Mesendoderm (in vitro differentiated cells): ENCODE data around the gene NPY5R.
A peak's percentile ranks its signal among the peaks of the same experiment; 100 is the strongest.

Source experiments
- DNase-seq: peaks from one replicate; pipeline ENCODE4 v3.0.0; 2013
- H2AK5ac ChIP-seq: 2 replicates; pipeline ENCODE4 v1.6.1; 2013; ENCODE audit warnings: low read length, inconsistent platforms
- H2BK120ac ChIP-seq: 2 replicates; pipeline ENCODE4 v1.6.1; 2013; ENCODE audit warnings: low read depth, mild to moderate bottlenecking, low read length, moderate library complexity, mixed read lengths
- H2BK15ac ChIP-seq: replicated peaks from 2 replicates; pipeline ENCODE4 v1.6.1; 2013; ENCODE audit warnings: low read depth, mild to moderate bottlenecking, moderate library complexity
- H2BK5ac ChIP-seq: 2 replicates; pipeline ENCODE4 v1.6.1; 2013; ENCODE audit warnings: low read length, inconsistent platforms
- H3K18ac ChIP-seq: 2 replicates; pipeline ENCODE4 v1.6.1; 2013; ENCODE audit warnings: mild to moderate bottlenecking, low read length, mixed read lengths
- H3K23ac ChIP-seq: one replicate; pipeline ENCODE4 v1.6.1; 2013; ENCODE audit warnings: low read length
- H3K27ac ChIP-seq: 2 replicates; pipeline ENCODE4 v1.5.1; 2013; ENCODE audit warnings: low read depth, mild to moderate bottlenecking, inconsistent platforms, low read length, moderate library complexity
- H3K27me3 ChIP-seq: 2 replicates; pipeline ENCODE4 v1.6.1; 2013; ENCODE audit warnings: low read length, control low read depth, mild to moderate bottlenecking, inconsistent platforms; ENCODE audit not compliant: insufficient read depth, poor library complexity
- H3K36me3 ChIP-seq: 2 replicates; pipeline ENCODE4 v1.6.1; 2013; ENCODE audit warnings: low read length, inconsistent platforms; ENCODE audit not compliant: control insufficient read depth, insufficient read depth
- H3K4ac ChIP-seq: one replicate; pipeline ENCODE4 v1.6.1; 2013; ENCODE audit warnings: low read depth, mild to moderate bottlenecking, low read length, moderate library complexity
- H3K4me1 ChIP-seq: 2 replicates; pipeline ENCODE4 v1.6.1; 2013; ENCODE audit warnings: low read depth, low read length, inconsistent platforms; ENCODE audit not compliant: control insufficient read depth
- H3K4me2 ChIP-seq: 2 replicates; pipeline ENCODE4 v1.6.1; 2013; ENCODE audit warnings: low read length
- H3K4me3 ChIP-seq: 2 replicates; pipeline ENCODE4 v1.5.1; 2013; ENCODE audit warnings: mild to moderate bottlenecking, low read length
- H3K56ac ChIP-seq: one replicate; pipeline ENCODE4 v1.6.1; 2013; ENCODE audit warnings: low read length
- H3K79me1 ChIP-seq: 2 replicates; pipeline ENCODE4 v1.6.1; 2013; ENCODE audit warnings: low read length, inconsistent platforms
- H3K79me2 ChIP-seq: 2 replicates; pipeline ENCODE4 v1.6.1; 2013; ENCODE audit warnings: mild to moderate bottlenecking, low read length; ENCODE audit not compliant: control insufficient read depth, insufficient read depth
- H3K9ac ChIP-seq: 2 replicates; pipeline ENCODE4 v1.6.1; 2013; ENCODE audit warnings: low read length, inconsistent platforms
- H4K5ac ChIP-seq: one replicate; pipeline ENCODE4 v1.6.1; 2013; ENCODE audit warnings: low read length
- H4K8ac ChIP-seq: one replicate; pipeline ENCODE4 v1.6.1; 2013; ENCODE audit warnings: low read depth, mild to moderate bottlenecking, control low read depth, low read length, moderate library complexity
- WGBS: extraction: QIAGEN DNeasy Blood & Tissue Kit; methylation state at CpG from one replicate; pipeline ENCODE4 v1.1.7; 2013; ENCODE audit warnings: low lambda C conversion rate, missing lambda C conversion rate; ENCODE audit not compliant: insufficient coverage; ENCODE audit errors: extremely low coverage; 5-methylcytosine and 5-hydroxymethylcytosine counted together

NPY5R gene

GRCh38 chr4:163380703-163381102 lies 37.0 kb downstream of the NPY5R start:
- H4K5ac ChIP-seq = no peak overlapping the region
- WGBS = no CpG with 5 or more reads among the region's 5 CpGs
- DNase-seq = no peak

GRCh38 chr4:163382178-163382869 lies 38.6 kb downstream of the NPY5R start:
- no peak overlapping the region for H3K4me2 ChIP-seq
- no peak overlapping the region for H2AK5ac ChIP-seq
- H3K23ac ChIP-seq = no peak overlapping the region
- DNase-seq = no peak
- no peak overlapping the region for H3K4ac ChIP-seq
- H3K36me3 ChIP-seq = no peaks in the 10 kb centered on the region
- H2BK15ac ChIP-seq = no peak overlapping the region
- no peaks in the 10 kb centered on the region for H3K27me3 ChIP-seq
- H2BK120ac ChIP-seq = no peak overlapping the region
- no peaks in the 10 kb centered on the region for H3K79me2 ChIP-seq
- no peak overlapping the region for H2BK5ac ChIP-seq
- H3K56ac ChIP-seq = no peak overlapping the region
- H3K9ac ChIP-seq = no peak overlapping the region
- H3K27ac ChIP-seq = no peak overlapping the region
- WGBS = no CpG with 5 or more reads among the region's 7 CpGs
- H3K79me1 ChIP-seq = no peaks in the 10 kb centered on the region
- no peak overlapping the region for H3K4me3 ChIP-seq
- H3K4me1 ChIP-seq = no peaks in the 10 kb centered on the region
- no peak overlapping the region for H3K18ac ChIP-seq
- no peak overlapping the region for H4K5ac ChIP-seq
- H4K8ac ChIP-seq = no peak overlapping the region

More at GRCh38 chr4:163380703-163381102, 37.0 kb downstream of the NPY5R start:
- no peak overlapping the region for H2AK5ac ChIP-seq
- no peak overlapping the region for H2BK15ac ChIP-seq
- no peaks in the 10 kb centered on the region for H3K36me3 ChIP-seq
- no peaks in the 10 kb centered on the region for H3K79me2 ChIP-seq
- no peak overlapping the region for H3K4me3 ChIP-seq
- H3K18ac ChIP-seq = no peak overlapping the region
- H3K9ac ChIP-seq = no peak overlapping the region
- no peak overlapping the region for H4K8ac ChIP-seq
- H3K27me3 ChIP-seq = no peaks in the 10 kb centered on the region
- H3K56ac ChIP-seq = no peak overlapping the region
- no peak overlapping the region for H3K4me2 ChIP-seq
- H3K4ac ChIP-seq = no peak overlapping the region
- H3K4me1 ChIP-seq = no peaks in the 10 kb centered on the region
- no peak overlapping the region for H2BK5ac ChIP-seq
- H3K79me1 ChIP-seq = no peaks in the 10 kb centered on the region
- H3K27ac ChIP-seq = no peak overlapping the region
- no peak overlapping the region for H2BK120ac ChIP-seq
- no peak overlapping the region for H3K23ac ChIP-seq

- no peak overlapping the region for H3K56ac ChIP-seq
- H4K5ac ChIP-seq = no peak overlapping the region
- H3K4ac ChIP-seq = no peak overlapping the region
- H3K36me3 ChIP-seq = no peaks in the 10 kb centered on the region
- no peak overlapping the region for H3K27ac ChIP-seq
- no peak for DNase-seq
- H4K8ac ChIP-seq = no peak overlapping the region
- no peak overlapping the region for H3K18ac ChIP-seq
- no peak overlapping the region for H2BK120ac ChIP-seq
- H3K79me1 ChIP-seq = no peaks in the 10 kb centered on the region
- WGBS = 100% methylated on average over 3 of the region's 5 CpGs
- no peak overlapping the region for H2BK15ac ChIP-seq
- no peaks in the 10 kb centered on the region for H3K4me1 ChIP-seq
- no peak overlapping the region for H2BK5ac ChIP-seq
- H2AK5ac ChIP-seq = no peak overlapping the region
- no peak overlapping the region for H3K9ac ChIP-seq
- H3K4me2 ChIP-seq = no peak overlapping the region
- H3K23ac ChIP-seq = no peak overlapping the region
- no peaks in the 10 kb centered on the region for H3K27me3 ChIP-seq
- H3K4me3 ChIP-seq = no peak overlapping the region
- H3K79me2 ChIP-seq = no peaks in the 10 kb centered on the region
These were observed 40.7 kb downstream of the NPY5R start for GRCh38 chr4:163384434-163384833.

- no peak overlapping the region for H2BK15ac ChIP-seq
- DNase-seq = no peak
- no peaks in the 10 kb centered on the region for H3K36me3 ChIP-seq
- H2AK5ac ChIP-seq = no peak overlapping the region
- no peak overlapping the region for H3K4me3 ChIP-seq
- H3K23ac ChIP-seq = no peak overlapping the region
- H3K18ac ChIP-seq = no peak overlapping the region
- no peaks in the 10 kb centered on the region for H3K79me2 ChIP-seq
- H2BK5ac ChIP-seq = no peak overlapping the region
- H3K4me2 ChIP-seq = no peak overlapping the region
- no peak overlapping the region for H3K9ac ChIP-seq
- H4K5ac ChIP-seq = no peak overlapping the region
- no peak overlapping the region for H2BK120ac ChIP-seq
- H3K27me3 ChIP-seq = no peaks in the 10 kb centered on the region
- no peaks in the 10 kb centered on the region for H3K79me1 ChIP-seq
- H4K8ac ChIP-seq = no peak overlapping the region
- no peak overlapping the region for H3K56ac ChIP-seq
- no peak overlapping the region for H3K27ac ChIP-seq
- H3K4ac ChIP-seq = no peak overlapping the region
- no peaks in the 10 kb centered on the region for H3K4me1 ChIP-seq
These were observed 41.2 kb downstream of the NPY5R start for GRCh38 chr4:163384926-163385325.

- no peaks in the 10 kb centered on the region for H3K79me2 ChIP-seq
- no CpG with 5 or more reads among the region's 4 CpGs for WGBS
- no peaks in the 10 kb centered on the region for H3K4me1 ChIP-seq
- H3K18ac ChIP-seq = no peak overlapping the region
- H4K8ac ChIP-seq = no peak overlapping the region
- H3K23ac ChIP-seq = no peak overlapping the region
- DNase-seq = peak; percentile 48
- H3K27me3 ChIP-seq = no peaks in the 10 kb centered on the region
- H3K36me3 ChIP-seq = no peaks in the 10 kb centered on the region
- no peak overlapping the region for H3K4me3 ChIP-seq
- H3K27ac ChIP-seq = no peak overlapping the region
- no peak overlapping the region for H2BK120ac ChIP-seq
- no peak overlapping the region for H2AK5ac ChIP-seq
- H3K79me1 ChIP-seq = no peaks in the 10 kb centered on the region
- no peak overlapping the region for H2BK5ac ChIP-seq
- H3K4me2 ChIP-seq = no peak overlapping the region
- no peak overlapping the region for H3K9ac ChIP-seq
- H4K5ac ChIP-seq = no peak overlapping the region
- H2BK15ac ChIP-seq = no peak overlapping the region
- no peak overlapping the region for H3K56ac ChIP-seq
- no peak overlapping the region for H3K4ac ChIP-seq
These were observed 41.8 kb downstream of the NPY5R start for GRCh38 chr4:163385466-163385865.

GRCh38 chr4:163391756-163392155 lies 48.1 kb downstream of the NPY5R start:
- no peak overlapping the region for H3K4ac ChIP-seq
- H2BK15ac ChIP-seq = no peak overlapping the region
- H3K4me3 ChIP-seq = no peak overlapping the region
- DNase-seq = no peak
- H2AK5ac ChIP-seq = no peak overlapping the region
- no peak overlapping the region for H3K27ac ChIP-seq
- H3K27me3 ChIP-seq = no peaks in the 10 kb centered on the region
- H4K8ac ChIP-seq = no peak overlapping the region
- no peak overlapping the region for H3K23ac ChIP-seq
- H4K5ac ChIP-seq = no peak overlapping the region
- no peak overlapping the region for H3K9ac ChIP-seq
- H3K56ac ChIP-seq = no peak overlapping the region
- no peak overlapping the region for H2BK120ac ChIP-seq
- whole genome bisulfite sequencing = no CpG with 5 or more reads among the region's 2 CpGs
- no peaks in the 10 kb centered on the region for H3K36me3 ChIP-seq
- H3K18ac ChIP-seq = no peak overlapping the region
- H3K4me1 ChIP-seq = no peaks in the 10 kb centered on the region
- no peak overlapping the region for H2BK5ac ChIP-seq
- H3K4me2 ChIP-seq = no peak overlapping the region
- no peaks in the 10 kb centered on the region for H3K79me1 ChIP-seq
- H3K79me2 ChIP-seq = no peaks in the 10 kb centered on the region
